Measurements from ENCODE around the gene ZNF804A.
"Not testable (repeated sequence)": the region's sequence is repeated elsewhere in the genome, so short reads cannot be mapped to it uniquely, and the experiment has no call there.

ZNF804A gene

GRCh38 chr2:184835398-184835715 is 237.0 kb downstream of the ZNF804A start:
- DNase-seq = no peak

- no peak for DNase-seq
Measured at GRCh38 chr2:184847331-184847730, 249.0 kb downstream of the ZNF804A start.

- no peak for DNase-seq
Measured at GRCh38 chr2:184849516-184849915, 251.2 kb downstream of the ZNF804A start.

GRCh38 chr2:184851576-184851975 is 253.2 kb downstream of the ZNF804A start:
- no peak for DNase-seq

GRCh38 chr2:184859187-184859586 is 260.9 kb downstream of the ZNF804A start:
- DNase-seq = no peak

- DNase-seq = no peak
Measured at GRCh38 chr2:184860744-184861143, 262.4 kb downstream of the ZNF804A start.

GRCh38 chr2:184875212-184875611 is 276.9 kb downstream of the ZNF804A start:
- no peak for DNase-seq

GRCh38 chr2:184875911-184876310 is 277.6 kb downstream of the ZNF804A start:
- DNase-seq = no peak

GRCh38 chr2:184877909-184878308 is 279.6 kb downstream of the ZNF804A start:
- DNase-seq = no peak

GRCh38 chr2:184879671-184880070 is 281.3 kb downstream of the ZNF804A start:
- no peak for DNase-seq

- DNase-seq = not testable (repeated sequence)
Measured at GRCh38 chr2:184886585-184886984, 288.3 kb downstream of the ZNF804A start.

- DNase-seq = no peak
Measured at GRCh38 chr2:184890311-184890710, 292.0 kb downstream of the ZNF804A start.

GRCh38 chr2:184904991-184905390 is 306.7 kb downstream of the ZNF804A start:
- no peak for DNase-seq

GRCh38 chr2:184906160-184906559 is 307.8 kb downstream of the ZNF804A start:
- no peak for DNase-seq

GRCh38 chr2:184906709-184907108 is 308.4 kb downstream of the ZNF804A start:
- no peak for DNase-seq

- DNase-seq = no peak
Measured at GRCh38 chr2:184908966-184909365, 310.6 kb downstream of the ZNF804A start.

GRCh38 chr2:184920451-184920965 is 322.2 kb downstream of the ZNF804A start:
- DNase-seq = no peak

- no peak for DNase-seq
Measured at GRCh38 chr2:184921676-184922075, 323.3 kb downstream of the ZNF804A start.

- DNase-seq = no peak
Measured at GRCh38 chr2:184923751-184924150, 325.4 kb downstream of the ZNF804A start.

GRCh38 chr2:184927040-184927439 is 328.7 kb downstream of the ZNF804A start:
- no peak for DNase-seq

- no peak for DNase-seq
Measured at GRCh38 chr2:184936761-184937160, 338.4 kb downstream of the ZNF804A start.

GRCh38 chr2:184938221-184938985 is 340.1 kb downstream of the ZNF804A start:
- no peak for DNase-seq

- no peak for DNase-seq
Measured at GRCh38 chr2:184945326-184945725, 347.0 kb downstream of the ZNF804A start.

GRCh38 chr2:184945824-184946223 is 347.5 kb downstream of the ZNF804A start:
- DNase-seq = no peak

- no peak for DNase-seq
Measured at GRCh38 chr2:184956856-184957255, 358.5 kb downstream of the ZNF804A start.
